Suprapubic skin (tissue), 4 donors: ENCODE measurements around the gene NHLH1. TPM values are rescaled to one million over a fixed set of nuclear protein-coding genes. Genes with fewer than 3 reads are reported as not detected.

ENCODE experiments used
- DNase-seq, 2 donors: peaks; one replicate each; pipeline ENCODE4 v3.0.0-alpha.2; 2019; ENCODE audit warnings: low spot score in 2 of 2
- H3K27ac ChIP-seq: fragments of 200-600 bp; sonication (generic); one replicate; pipeline ENCODE4 v1.5.1; 2019
- H3K27me3 ChIP-seq: fragments of 200-600 bp; sonication (generic); one replicate; pipeline ENCODE4 v1.5.1; 2019
- H3K36me3 ChIP-seq: fragments of 200-600 bp; sonication (generic); one replicate; pipeline ENCODE4 v1.5.1; 2019
- H3K4me1 ChIP-seq: fragments of 200-600 bp; sonication (generic); one replicate; pipeline ENCODE4 v1.5.1; 2019
- H3K4me3 ChIP-seq: fragments of 200-600 bp; sonication (generic); one replicate; pipeline ENCODE4 v1.5.1; 2019; ENCODE audit warnings: mild to moderate bottlenecking
- H3K9me3 ChIP-seq: fragments of 200-600 bp; sonication (generic); one replicate; pipeline ENCODE4 v1.5.1; 2019
- CTCF ChIP-seq, 2 donors: fragments of 200-600 bp in 1 of 2; fragments of 450-650 bp in 1 of 2; sonication (generic) in 1 of 2; IDR thresholded peaks; one replicate each; pipeline ENCODE4 v1.5.1; 2016 to 2019; ENCODE audit warnings: antibody characterized with exemption in 2 of 2, mild to moderate bottlenecking in 1 of 2, moderate library complexity in 1 of 2
- EP300 ChIP-seq: sonication (generic); formaldehyde crosslinking; IDR thresholded peaks from one replicate; pipeline ENCODE4 v1.6.1; 2017; ENCODE audit warnings: antibody characterized with exemption
- POLR2A ChIP-seq, 2 donors: fragments of 450-650 bp; IDR thresholded peaks; one replicate each; pipeline ENCODE4 v1.6.1; 2017; ENCODE audit warnings: antibody characterized with exemption in 2 of 2, mild to moderate bottlenecking in 2 of 2, moderate library complexity in 2 of 2
- POLR2AphosphoS5 ChIP-seq, 3 donors: sonication (generic); formaldehyde crosslinking; IDR thresholded peaks; one replicate each; pipeline ENCODE4 v1.6.1; 2017; ENCODE audit warnings: antibody characterized with exemption in 3 of 3
- WGBS: methylation state at CpG from one replicate; pipeline ENCODE4 v1.1.5; 2018; 5-methylcytosine and 5-hydroxymethylcytosine counted together
- total RNA-seq, 4 donors: library from RNA; depleted of rRNA; stranded (reverse); fragments of >200 nt; gene quantifications; one replicate each; pipeline ENCODE4 v1.1.0, GENCODE V29; 2016

The NHLH1 gene
- total RNA-seq, 4 donors from 2014 or later = 0.39 TPM; not detected in 3

GRCh38 chr1:160405331-160405877 lies 38.5 kb downstream of the NHLH1 start:
- Histone ChIP-seq H3K27ac (peak overlapping the region; percentile 46), H3K4me3 (no peak overlapping the region), H3K27me3 (peaks cover 4% of the 10 kb centered on the region), H3K4me1 (peaks cover 84% of the 10 kb centered on the region), H3K36me3 (no peaks in the 10 kb centered on the region), H3K9me3 (no peaks in the 10 kb centered on the region)
- WGBS = 51% methylated on average over 2 of the region's 2 CpGs
- DNase-seq = no peak
- no peak for TF ChIP-seq EP300
- no peak for TF ChIP-seq POLR2A (IDR thresholded peaks at IDR 0.05)
- TF ChIP-seq CTCF (IDR thresholded peaks at IDR 0.05) = no peak
- no peak for TF ChIP-seq POLR2AphosphoS5 (IDR thresholded peaks at IDR 0.05)

- DNase-seq = no peak
- Histone ChIP-seq H3K36me3 (no peaks in the 10 kb centered on the region), H3K27me3 (no peaks in the 10 kb centered on the region), H3K4me3 (no peak overlapping the region), H3K27ac (peak overlapping the region; percentile 46), H3K9me3 (no peaks in the 10 kb centered on the region), H3K4me1 (peaks cover 86% of the 10 kb centered on the region)
- TF ChIP-seq POLR2A (IDR thresholded peaks at IDR 0.05) = no peak
- no peak for TF ChIP-seq POLR2AphosphoS5 (IDR thresholded peaks at IDR 0.05)
- no peak for TF ChIP-seq EP300
- no peak for TF ChIP-seq CTCF (IDR thresholded peaks at IDR 0.05)
- WGBS = 70% methylated on average over 15 of the region's 15 CpGs
Observed at GRCh38 chr1:160406131-160406968, 39.5 kb downstream of the NHLH1 start.

- DNase-seq = no peak
- no peaks in the 10 kb centered on the region for H3K27me3 ChIP-seq
- H3K4me1 ChIP-seq = peaks cover 80% of the 10 kb centered on the region
- TF ChIP-seq POLR2A (IDR thresholded peaks at IDR 0.05) (no peak), CTCF (IDR thresholded peaks at IDR 0.05) (no peak), POLR2AphosphoS5 (IDR thresholded peaks at IDR 0.05) (no peak), EP300 (no peak)
- H3K27ac ChIP-seq = peak overlapping the region; percentile 87
- H3K4me3 ChIP-seq = peak overlapping the region; percentile 17
- H3K9me3 ChIP-seq = no peaks in the 10 kb centered on the region
- WGBS = 48% methylated on average over 12 of the region's 12 CpGs
- no peaks in the 10 kb centered on the region for H3K36me3 ChIP-seq
Observed at GRCh38 chr1:160407839-160408801, 41.2 kb downstream of the NHLH1 start.

- DNase-seq = no peak
- Histone ChIP-seq H3K36me3 (no peaks in the 10 kb centered on the region), H3K9me3 (no peaks in the 10 kb centered on the region), H3K27me3 (no peaks in the 10 kb centered on the region), H3K27ac (peak overlapping the region; percentile 87), H3K4me3 (no peak overlapping the region), H3K4me1 (peaks cover 83% of the 10 kb centered on the region)
- no peak for TF ChIP-seq CTCF (IDR thresholded peaks at IDR 0.05)
- no peak for TF ChIP-seq POLR2A (IDR thresholded peaks at IDR 0.05)
- no peak for TF ChIP-seq POLR2AphosphoS5 (IDR thresholded peaks at IDR 0.05)
- TF ChIP-seq EP300 = no peak
- 58% methylated on average over 4 of the region's 4 CpGs for WGBS
Observed at GRCh38 chr1:160408864-160409263, 42.0 kb downstream of the NHLH1 start.
